Measurements from ENCODE around the gene RHOBTB1. TPM values are rescaled to one million over a fixed set of nuclear protein-coding genes. Genes with fewer than 3 reads are reported as not detected.

RHOBTB1 gene
- total and polyA plus RNA-seq, 9 of the 15 experiments (the other 6 are each of a cell fraction or from before 2014, with no cell fraction given), result 1.7 to 11.7 (median 9.3) TPM

GRCh38 chr10:60827791-60828488, 116.0 kb downstream of the RHOBTB1 start (continued):
- no peak; the same call in 1 of the 2 replicates for TF ChIP-seq EP400 (IDR thresholded peaks at IDR 0.05)
- TF ChIP-seq, protein P1, sequence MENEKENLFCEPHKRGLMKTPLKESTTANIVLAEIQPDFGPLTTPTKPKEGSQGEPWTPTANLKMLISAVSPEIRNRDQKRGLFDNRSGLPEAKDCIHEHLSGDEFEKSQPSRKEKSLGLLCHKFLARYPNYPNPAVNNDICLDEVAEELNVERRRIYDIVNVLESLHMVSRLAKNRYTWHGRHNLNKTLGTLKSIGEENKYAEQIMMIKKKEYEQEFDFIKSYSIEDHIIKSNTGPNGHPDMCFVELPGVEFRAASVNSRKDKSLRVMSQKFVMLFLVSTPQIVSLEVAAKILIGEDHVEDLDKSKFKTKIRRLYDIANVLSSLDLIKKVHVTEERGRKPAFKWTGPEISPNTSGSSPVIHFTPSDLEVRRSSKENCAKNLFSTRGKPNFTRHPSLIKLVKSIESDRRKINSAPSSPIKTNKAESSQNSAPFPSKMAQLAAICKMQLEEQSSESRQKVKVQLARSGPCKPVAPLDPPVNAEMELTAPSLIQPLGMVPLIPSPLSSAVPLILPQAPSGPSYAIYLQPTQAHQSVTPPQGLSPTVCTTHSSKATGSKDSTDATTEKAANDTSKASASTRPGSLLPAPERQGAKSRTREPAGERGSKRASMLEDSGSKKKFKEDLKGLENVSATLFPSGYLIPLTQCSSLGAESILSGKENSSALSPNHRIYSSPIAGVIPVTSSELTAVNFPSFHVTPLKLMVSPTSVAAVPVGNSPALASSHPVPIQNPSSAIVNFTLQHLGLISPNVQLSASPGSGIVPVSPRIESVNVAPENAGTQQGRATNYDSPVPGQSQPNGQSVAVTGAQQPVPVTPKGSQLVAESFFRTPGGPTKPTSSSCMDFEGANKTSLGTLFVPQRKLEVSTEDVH (IDR thresholded peaks at IDR 0.05; ENCODE audit: low read depth, partially characterized antibody), result no peak
- no peak for TF ChIP-seq ZNF561 (CRISPR knock-in tag; conservative IDR thresholded peaks at IDR 0.05)
- TF ChIP-seq SOX6 (IDR thresholded peaks at IDR 0.05), result peak; percentile 88
- no peak for TF ChIP-seq ZNF224 (CRISPR knock-in tag; IDR thresholded peaks at IDR 0.05)
- TF ChIP-seq CBX1 (IDR thresholded peaks at IDR 0.05; ENCODE audit: low read depth), result no peak
- TF ChIP-seq, protein P2, sequence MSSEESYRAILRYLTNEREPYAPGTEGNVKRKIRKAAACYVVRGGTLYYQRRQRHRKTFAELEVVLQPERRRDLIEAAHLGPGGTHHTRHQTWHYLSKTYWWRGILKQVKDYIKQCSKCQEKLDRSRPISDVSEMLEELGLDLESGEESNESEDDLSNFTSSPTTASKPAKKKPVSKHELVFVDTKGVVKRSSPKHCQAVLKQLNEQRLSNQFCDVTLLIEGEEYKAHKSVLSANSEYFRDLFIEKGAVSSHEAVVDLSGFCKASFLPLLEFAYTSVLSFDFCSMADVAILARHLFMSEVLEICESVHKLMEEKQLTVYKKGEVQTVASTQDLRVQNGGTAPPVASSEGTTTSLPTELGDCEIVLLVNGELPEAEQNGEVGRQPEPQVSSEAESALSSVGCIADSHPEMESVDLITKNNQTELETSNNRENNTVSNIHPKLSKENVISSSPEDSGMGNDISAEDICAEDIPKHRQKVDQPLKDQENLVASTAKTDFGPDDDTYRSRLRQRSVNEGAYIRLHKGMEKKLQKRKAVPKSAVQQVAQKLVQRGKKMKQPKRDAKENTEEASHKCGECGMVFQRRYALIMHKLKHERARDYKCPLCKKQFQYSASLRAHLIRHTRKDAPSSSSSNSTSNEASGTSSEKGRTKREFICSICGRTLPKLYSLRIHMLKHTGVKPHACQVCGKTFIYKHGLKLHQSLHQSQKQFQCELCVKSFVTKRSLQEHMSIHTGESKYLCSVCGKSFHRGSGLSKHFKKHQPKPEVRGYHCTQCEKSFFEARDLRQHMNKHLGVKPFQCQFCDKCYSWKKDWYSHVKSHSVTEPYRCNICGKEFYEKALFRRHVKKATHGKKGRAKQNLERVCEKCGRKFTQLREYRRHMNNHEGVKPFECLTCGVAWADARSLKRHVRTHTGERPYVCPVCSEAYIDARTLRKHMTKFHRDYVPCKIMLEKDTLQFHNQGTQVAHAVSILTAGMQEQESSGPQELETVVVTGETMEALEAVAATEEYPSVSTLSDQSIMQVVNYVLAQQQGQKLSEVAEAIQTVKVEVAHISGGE (CRISPR knock-in tag; IDR thresholded peaks at IDR 0.05), result no peak
- TF ChIP-seq, protein P3, sequence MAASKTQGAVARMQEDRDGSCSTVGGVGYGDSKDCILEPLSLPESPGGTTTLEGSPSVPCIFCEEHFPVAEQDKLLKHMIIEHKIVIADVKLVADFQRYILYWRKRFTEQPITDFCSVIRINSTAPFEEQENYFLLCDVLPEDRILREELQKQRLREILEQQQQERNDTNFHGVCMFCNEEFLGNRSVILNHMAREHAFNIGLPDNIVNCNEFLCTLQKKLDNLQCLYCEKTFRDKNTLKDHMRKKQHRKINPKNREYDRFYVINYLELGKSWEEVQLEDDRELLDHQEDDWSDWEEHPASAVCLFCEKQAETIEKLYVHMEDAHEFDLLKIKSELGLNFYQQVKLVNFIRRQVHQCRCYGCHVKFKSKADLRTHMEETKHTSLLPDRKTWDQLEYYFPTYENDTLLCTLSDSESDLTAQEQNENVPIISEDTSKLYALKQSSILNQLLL (CRISPR knock-in tag; IDR thresholded peaks at IDR 0.05; ENCODE audit: borderline replicate concordance), result no peak
- TF ChIP-seq TBL1XR1 (IDR thresholded peaks at IDR 0.05; ENCODE audit: low read length in 2 of 2), result peak; percentile 61 to 92; a peak in 3 of 4 replicates
- TF ChIP-seq MEF2D (tag; conservative IDR thresholded peaks at IDR 0.05; ENCODE audit: low read depth), result no peak; the same call in 1 of the 2 replicates
- TF ChIP-seq ATF1 (CRISPR knock-in tag; IDR thresholded peaks at IDR 0.05), result no peak
- peak; percentile 31; the same call in 1 of the 2 replicates for TF ChIP-seq ATF1 (tag; IDR thresholded peaks at IDR 0.05)
- TF ChIP-seq CREB3L1 (IDR thresholded peaks at IDR 0.05; ENCODE audit: borderline replicate concordance, low read depth), result 0 out of 2 replicates have a peak, but pooled peaks have one; percentile 15
- TF ChIP-seq STAT5A (IDR thresholded peaks at IDR 0.05; ENCODE audit: borderline replicate concordance, low read length), result peak; percentile 78
- TF ChIP-seq RAD21 (CRISPR knock-in tag; conservative IDR thresholded peaks at IDR 0.05 in 1 of 2, IDR thresholded peaks at IDR 0.05 in 1 of 2), result peak in 1 of 2 experiments; percentile 25; a peak in 2 of 4 replicates
- TF ChIP-seq CEBPG (CRISPR knock-in tag; IDR thresholded peaks at IDR 0.05), result no peak
- TF ChIP-seq CEBPG (tag; conservative IDR thresholded peaks at IDR 0.05 in 1 of 2, IDR thresholded peaks at IDR 0.05 in 1 of 2), result peak; percentile 19 to 36; a peak in 1 of 4 replicates
- TF ChIP-seq KLF16 (IDR thresholded peaks at IDR 0.05), result no peak

Measured in K562 (cell line).